Measurements from ENCODE around the gene ZNF12.

GRCh38 chr7:6640246-6640721, 66.5 kb downstream of the ZNF12 start:
- no peak for TF ChIP-seq GATA2 (IDR thresholded peaks at IDR 0.05; ENCODE audit: low read depth, low read length)
- no peak for TF ChIP-seq GATA3 (IDR thresholded peaks at IDR 0.05; ENCODE audit: low read depth, low read length)

Data from SH-SY5Y (cell line).